NK-92 treated with Interleukin-12 subunit alpha and Interleukin-12 subunit beta, amount 100 ng/mL, for 24 hours (cell line): ENCODE results near the gene SLC8A2.

Experiments
- DNase-seq: peaks from one replicate; lab custom pipeline; 2025; lab: John Stamatoyannopoulos, UW

SLC8A2 gene

DNA sequence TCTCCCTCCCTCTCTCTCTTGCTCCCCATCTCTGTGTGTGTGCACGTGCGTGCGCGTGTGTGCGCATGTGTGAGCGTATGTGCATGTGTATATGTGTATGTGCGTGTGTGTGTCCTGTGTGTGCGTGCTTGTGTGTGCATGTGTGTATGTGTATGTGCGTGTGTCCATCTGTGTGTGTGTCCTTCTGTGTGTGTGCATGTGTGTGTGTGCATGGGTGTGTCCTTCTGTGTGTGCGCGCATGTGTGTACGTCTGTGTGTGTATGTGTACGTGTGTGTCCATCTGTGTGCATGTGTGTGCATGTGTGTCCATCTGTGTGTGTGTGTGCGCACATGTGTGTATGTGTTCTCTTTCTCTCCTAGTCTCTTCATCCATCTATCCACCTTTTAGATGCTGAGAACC, 12.2 kb downstream of the SLC8A2 start:
- no peak for DNase-seq

DNA sequence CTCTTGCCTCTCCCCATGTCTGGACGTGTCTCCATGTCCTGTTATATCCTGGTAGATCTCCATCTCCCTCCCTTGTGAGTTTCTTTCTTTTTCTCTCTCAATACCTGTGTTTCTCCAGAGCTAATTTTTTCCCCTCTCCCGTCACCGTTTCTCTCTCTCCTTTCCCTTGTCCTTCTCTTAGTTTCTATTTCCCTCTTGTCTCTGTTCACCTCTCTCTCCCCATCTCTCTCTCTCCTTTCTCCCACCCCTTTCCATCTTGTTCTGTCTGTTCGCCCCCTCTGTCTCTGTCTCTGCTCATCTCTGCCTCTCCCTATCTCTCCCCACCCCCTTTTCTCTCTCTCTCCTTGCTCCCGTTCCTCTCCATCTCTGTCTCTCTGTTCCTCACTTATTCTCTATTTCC, 13.0 kb downstream of the SLC8A2 start:
- DNase-seq, result no peak

DNA sequence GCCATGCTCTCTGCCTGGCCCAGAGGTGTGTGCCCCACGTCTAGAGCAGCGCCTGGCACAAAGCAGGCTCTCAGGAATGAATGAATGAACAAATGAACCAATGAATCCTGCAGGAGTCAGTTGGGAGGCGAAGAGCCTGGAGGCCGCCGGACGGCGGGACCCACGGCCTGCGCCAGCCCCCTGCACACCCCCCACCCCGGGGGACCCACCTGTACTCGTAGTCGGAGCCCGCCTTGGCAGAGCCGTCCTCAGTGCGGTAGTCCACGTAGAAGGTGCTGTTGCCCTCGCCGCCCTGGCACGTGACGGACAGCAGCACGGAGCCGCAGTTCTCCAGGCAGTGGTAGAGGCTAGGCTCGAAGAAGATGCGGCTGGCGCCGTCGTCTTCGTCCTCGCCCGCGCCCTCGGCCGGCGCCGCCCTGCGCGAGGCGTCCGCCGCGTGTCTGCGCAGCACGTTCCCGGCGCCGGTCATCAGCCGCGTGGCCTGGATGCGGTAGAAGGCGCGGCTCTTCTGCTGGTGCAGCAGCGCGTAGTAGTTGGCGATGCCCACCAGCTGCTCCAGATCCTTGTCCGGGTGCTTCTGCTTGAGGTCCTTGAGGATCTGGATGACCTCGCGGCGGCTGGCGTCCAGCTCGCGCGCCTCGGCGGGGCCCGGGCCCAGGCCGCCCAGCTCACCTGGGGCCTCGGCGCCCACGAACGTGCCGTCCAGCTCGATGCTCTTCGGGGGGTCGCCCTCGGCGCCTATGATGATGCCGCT, 14.8 kb downstream of the SLC8A2 start:
- DNase-seq, result no peak

DNA sequence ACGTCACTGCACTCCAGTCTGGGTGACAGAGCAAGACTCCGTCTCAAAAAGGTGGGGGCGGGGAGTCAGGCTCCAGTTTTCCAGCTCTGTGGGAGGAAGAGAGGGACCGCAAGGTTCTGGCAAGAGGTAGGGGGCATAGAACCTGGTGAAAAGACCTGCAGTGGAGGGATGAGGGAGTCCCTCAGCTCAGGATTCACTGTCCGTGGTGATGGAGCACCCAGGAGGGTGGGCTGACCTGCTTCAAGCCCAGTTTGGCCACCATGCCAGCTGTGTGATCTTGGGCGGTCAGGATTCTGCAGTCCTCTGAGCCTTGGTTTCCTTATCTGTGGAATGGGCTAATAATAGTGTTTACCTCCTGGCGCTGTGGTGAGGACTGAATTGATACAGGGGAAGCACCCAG, 21.2 kb downstream of the SLC8A2 start:
- DNase-seq, result no peak

DNA sequence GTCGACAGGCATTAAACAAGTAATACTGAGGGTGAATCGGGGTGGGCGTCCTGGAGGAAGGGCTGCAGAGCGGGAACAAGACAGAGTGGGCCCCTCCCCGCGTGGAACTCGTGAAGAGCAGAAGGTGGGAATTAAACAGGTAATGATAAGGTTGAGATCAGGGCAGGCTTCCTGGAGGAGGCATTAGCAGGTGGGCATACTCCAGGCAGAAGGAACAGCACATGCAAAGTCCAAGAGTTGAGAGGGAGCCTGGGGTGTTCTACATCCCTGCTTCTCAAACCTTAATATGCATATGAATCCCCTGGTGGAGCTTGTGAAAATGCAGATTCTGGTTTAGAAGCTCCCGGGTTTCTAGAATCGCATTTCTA, 23.3 kb downstream of the SLC8A2 start:
- DNase-seq, result no peak

DNA sequence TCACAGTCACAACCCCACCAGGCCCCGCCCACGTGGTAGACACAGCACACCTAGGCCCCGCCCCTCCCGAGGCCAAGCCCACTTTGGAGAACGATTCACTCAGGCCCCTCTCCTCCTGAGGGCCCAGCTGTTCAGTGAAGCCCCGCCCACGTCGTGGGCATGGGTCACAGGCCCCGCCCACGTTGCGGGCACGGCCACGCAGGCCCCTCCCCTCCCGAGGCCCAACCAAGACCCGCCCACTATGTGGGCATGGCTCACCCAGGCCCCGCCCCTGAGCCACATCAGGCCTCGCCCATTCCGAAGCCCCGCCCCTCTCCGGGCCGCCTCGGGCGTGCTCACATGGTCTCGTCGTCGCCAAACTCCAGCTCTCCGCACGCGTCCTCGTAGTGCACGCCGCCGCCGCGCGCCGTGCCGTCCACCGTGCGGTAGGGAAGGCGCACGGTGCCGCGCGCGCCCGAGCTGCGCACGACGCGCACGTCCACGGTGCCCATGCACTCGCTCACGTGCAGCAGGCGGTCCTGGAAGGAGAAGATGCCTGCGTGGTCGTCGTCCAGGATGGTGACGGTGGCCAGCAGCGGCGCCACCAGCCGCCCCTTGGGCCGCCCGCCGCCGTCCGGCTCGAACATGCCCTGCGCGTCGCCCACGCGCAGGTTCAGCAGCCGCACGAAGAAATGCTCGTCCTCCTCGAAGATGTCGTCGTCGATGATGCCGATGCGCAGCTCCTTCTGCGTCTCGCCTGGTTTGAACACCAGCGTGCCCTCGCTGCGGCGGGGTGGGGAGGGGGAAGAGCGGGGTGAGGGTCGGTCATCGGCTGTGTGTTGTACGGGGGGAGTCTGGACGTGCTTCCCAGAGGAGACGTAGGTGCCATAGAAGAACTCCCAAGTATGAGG, 24.0 kb downstream of the SLC8A2 start:
- DNase-seq, result no peak

DNA sequence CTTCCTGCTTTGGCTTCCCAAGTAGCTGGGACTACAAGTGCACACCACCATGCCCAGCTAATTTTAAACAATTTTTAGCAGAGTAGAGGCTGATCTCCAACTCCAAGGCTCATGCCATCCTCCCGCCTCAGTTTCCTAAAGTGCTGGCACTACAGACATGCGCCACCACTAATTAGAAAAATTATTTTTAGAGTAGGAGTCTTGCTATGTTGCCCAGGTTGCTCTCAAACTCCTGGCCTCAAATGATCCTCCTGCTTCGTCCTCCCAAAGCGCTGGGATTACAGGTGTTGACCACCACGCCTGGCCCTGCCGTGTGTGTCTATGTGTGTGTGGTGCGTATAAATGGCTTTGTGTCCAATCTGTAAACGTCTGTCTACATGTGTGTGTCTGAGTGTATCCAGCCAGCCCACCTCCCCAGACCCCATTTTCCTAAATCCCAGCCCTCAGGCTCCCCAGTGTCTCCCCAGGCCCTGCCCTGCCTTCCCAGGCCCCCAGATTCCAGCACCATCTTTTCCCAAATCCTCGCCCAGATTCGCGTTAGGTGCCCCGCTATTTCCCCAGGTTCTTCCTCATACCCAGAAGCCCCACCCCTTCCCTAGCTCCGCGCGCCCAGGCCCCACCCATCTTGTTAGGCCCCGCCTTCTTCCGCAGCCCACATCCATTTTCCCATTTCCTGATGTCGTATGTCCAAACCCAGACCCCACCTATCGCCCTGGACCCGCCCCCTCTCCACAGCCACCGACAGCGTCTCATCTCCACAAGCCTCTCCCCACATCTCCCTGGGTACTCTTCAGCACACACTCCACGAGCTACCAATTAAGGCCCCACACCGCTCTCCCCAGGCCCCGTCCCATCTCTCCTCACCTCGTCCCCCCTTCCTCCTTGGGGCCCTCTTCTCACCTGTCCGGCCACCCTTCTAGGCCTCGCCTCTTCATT, 24.9 kb downstream of the SLC8A2 start:
- no peak for DNase-seq

DNA sequence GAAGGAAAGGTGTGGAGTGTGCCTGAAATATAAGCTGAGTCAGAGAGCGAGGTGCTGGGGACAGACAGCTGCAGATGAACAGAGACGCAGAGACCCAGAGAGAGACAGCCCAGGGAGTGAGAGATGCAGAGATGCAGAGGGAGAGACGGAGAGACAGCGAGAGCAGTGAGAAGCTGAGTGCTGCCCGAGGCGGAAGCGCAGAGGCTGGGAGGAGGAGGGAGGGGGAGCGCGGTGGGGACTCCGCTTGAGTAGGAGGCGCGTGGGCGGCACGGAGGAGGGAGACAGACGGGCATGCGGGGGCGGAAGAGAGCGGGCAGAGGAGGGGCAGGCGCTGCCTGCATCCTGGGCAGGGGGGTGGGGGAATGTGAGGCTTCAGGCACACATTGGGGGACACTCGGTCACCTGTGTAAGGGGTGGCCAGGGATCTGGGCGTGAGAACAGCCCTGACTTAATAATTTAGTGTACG, 25.7 kb downstream of the SLC8A2 start:
- DNase-seq, result no peak

DNA sequence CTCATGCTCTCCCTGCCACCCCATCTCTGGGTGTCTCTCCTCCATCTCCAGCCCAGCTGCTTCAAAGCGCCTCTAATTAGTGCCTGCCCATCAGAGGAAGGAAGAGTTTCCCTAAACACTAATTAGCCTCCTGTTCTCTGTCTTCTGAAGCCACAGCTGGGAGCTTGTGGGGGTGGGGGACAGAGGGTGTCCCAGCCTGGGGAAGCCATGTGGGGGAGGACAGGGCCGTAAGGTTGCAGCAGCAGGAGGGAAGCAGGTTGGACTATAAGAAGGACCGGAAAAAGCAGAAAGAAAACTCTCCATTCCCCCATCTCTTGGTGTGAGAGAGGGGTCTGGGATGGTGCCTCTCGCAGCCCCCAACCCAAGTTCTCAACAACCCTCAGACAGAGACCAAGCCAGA, 26.2 kb downstream of the SLC8A2 start:
- DNase-seq, result no peak

DNA sequence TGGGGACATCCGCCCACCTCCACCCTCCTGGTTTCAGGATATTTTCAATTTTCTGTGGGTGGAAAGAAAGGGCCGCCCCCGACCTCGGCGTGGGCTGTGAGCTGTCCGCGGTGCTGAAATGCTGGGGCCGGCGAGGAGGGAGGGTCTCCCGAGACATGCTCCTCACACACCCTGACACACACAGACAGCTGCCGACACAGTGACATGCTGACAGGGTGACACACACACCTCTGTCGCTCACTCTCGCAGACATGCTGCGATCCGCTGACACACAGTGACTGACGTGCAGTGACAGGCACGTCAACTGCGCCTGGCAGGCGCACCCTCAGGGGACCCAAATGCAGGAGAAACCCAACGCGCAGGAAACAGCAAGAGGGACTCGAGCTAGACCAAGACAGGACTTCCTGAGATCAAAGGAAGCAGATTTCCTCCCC, 27.3 kb downstream of the SLC8A2 start:
- DNase-seq, result no peak

DNA sequence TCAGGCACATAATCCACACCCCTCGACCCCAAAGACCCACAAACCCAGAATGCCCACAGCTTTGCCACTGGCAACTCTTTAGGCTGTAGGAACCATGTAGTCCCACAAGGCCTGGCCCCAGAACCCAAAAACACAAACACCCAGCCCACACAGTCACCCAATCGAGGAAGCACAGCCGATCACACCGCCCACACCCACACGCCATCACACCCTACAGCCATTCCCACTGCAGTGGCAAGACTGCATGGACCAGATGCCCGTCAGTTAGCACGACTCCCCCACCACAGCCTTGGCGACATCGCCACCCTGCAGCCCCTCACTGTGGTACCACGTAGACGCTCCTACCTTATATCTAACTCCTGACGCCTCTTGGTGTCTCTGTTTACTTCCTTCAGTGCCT, 28.4 kb downstream of the SLC8A2 start:
- no peak for DNase-seq

DNA sequence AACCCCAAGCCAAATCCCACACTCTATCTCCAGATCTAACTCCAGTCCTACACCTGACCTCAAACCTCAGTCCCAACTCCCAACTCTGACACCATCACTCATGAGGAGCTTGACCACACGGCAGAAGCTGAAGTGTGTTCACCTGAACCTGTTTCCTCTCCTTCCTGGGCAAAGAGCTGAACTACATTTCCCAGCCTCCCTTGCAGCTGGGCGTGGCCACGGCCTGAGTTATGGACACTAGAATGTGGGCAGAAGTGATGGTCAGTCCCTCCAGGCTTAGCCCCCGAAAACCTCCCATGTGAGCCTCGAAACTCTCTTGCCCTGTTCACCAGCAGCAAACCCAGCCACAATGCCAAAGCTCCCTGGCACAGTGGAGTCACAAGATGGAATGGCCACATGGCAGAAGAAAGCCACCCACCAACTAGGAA, 32.9 kb downstream of the SLC8A2 start:
- DNase-seq, result no peak

DNA sequence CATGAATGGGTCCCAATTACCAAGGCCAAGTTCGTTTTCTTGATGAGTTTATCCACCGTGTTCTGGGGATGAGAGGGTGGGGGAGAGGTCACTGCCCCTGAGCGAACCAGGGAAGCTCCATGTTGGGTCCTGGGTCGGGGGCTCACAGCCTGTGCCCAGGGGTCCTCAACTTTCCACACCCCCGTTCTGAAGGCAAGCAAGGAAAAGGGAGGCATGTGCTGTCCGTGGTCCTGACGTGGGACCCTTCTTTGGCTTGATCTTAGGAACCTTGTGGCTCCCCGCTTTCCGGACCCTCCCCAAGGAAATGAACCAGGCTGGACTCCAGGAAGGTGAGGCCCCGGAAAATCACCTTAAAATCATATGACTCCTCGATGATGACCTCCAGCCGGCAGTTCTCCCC, 34.2 kb downstream of the SLC8A2 start:
- DNase-seq, result no peak

DNA sequence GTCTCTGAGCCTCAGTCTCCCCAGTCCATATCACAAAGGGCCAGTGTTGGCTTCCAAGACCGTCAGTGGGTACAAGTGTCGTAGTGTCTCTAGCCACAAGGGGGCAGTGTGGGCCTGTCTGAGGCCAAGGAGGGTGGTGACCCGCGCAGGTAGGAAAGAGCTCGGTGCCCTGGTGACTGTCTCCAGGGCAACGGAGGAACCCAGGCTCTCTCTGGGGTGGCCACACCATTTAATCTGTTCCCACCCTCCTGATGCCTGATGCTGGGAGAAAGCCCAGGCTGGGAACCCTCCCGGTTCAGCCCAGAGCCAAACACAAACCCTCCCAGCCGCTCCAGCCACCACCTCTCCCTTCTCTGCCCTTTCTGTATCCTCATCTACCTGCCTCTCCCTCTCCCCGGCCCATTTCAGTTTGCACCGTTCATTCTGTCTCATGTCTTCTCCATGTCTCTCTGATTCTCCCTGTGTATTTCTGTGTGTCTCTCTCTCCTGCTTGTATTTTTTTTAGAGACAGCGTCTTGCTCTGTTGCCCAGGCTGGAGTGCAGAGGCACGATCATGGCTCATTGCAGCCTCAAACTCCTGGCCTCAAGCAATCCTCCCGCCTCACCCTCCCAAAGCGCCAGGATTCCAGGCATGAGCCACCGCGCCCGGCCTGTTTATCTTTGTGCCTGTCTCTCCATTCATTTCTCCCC, 34.8 kb downstream of the SLC8A2 start:
- DNase-seq, result peak; percentile 50

DNA sequence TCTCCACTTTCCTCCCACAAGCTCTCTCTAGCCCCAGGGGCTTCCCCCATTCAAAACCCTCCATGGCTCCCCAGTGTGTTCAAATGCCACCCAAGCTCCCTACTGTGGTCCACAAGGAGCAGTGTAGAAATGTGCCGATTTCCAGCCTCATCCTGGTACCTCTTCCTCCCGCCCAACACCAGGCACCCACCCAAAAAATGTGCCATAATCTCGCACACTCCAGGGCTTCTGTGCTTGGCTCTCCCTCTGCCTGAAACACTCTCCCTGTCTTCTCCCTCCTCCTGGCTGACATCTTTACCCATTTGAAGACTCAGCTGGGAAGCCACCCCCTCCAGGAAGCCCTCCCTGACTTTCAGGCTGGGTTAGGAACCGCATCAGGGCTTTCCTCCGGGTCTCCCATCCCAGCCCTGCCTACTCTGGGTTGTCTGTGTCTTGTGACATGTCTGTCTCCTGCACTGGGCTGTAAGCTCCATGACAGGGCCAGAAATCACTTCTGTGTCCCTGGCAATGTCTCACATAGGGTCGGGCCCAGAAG, 35.7 kb downstream of the SLC8A2 start:
- DNase-seq, result no peak

DNA sequence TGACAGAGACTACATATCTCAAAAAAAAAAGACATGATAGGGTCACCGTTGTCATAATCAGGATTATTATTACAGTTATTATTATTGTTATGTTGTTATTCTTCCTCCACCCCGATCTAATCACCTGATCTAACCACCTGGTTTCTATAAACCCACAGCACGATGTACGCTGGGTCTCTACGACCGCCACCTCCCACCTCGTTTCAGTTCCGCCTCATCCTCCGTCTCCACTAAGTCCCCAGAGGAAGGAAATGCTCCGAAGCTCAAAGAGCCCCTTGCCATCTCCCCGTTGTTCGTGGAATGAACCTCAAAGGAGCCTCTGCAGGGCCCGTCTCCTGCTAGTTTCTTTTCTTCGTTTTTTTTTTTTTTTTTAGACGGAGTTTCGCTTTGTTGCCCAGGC, 36.5 kb downstream of the SLC8A2 start:
- DNase-seq, result no peak

DNA sequence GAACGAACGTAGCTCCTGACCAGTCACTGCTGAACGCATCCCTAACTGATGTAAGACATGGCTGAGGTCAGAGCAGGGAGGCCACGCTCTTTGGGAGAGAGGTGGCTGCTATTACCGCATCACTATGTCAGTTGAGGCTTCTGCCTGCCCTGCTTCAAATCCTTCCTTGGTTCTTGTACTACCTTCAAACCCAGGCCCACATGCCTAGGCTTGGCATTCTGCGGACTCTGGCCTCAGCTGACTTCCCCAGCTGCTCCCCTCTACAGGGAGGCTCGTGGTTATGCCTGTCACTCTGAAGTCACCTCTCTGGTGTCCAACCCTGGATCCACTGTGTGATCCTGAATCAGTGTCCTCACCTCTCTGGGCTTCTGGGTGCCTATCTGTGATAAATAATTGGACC, 37.6 kb downstream of the SLC8A2 start:
- no peak for DNase-seq

DNA sequence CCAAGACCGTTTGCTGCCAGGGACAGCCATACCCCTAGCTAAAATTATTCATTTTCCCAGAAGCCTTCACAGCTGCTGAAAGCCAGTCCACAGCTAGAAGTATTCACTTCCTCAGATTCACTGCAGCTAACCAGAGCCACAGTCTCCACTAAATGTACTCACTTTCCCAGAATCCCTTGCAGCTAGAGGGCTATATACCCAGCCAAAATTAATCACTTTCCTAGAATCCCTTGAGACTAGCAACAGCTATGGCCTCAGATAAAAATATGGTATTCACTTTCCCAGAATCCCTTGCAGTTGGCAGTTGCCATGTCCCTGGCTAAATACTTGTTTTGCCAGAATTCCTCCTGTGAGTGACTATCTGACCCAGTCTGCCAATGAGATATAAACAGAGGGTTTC, 38.6 kb downstream of the SLC8A2 start:
- no peak for DNase-seq

DNA sequence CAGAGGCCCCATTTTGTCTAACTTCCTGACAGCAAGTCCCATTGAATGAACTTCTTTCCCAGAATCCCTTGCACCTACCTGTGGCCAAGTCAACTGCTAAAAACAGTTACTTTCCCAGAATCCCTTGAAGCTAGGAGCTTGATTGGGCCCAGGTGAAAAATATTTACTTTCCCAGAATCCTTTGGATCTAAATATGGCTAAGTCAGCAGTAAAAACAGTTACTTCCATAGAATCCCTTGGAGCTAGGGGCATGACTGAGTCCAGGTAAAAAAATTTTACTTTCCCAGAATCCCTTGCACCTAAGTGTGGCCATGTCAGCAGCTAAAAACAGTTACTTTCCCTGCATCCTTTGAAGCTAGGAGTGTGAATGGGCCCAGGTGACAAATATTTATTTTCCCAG, 39.2 kb downstream of the SLC8A2 start:
- DNase-seq, result no peak

DNA sequence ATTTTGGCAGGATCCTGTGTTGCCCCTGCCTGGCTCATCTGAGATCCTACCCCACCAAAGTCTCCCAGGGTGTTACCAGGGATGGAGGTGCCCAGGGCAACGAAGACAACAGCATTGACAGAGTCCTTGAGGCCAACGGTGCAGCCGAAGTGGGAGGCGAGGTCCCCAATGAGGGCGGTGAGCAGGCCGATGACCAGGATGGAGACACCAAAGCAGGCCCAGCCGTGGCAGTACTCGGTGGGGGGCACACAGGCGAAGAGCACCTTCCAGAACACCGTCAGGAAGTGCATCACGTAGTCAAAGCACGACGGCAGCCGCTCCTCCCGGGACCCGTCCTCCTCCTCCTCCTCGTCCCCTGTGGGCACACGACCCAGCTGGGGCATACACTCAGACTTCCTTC, 39.6 kb downstream of the SLC8A2 start:
- no peak for DNase-seq

DNA sequence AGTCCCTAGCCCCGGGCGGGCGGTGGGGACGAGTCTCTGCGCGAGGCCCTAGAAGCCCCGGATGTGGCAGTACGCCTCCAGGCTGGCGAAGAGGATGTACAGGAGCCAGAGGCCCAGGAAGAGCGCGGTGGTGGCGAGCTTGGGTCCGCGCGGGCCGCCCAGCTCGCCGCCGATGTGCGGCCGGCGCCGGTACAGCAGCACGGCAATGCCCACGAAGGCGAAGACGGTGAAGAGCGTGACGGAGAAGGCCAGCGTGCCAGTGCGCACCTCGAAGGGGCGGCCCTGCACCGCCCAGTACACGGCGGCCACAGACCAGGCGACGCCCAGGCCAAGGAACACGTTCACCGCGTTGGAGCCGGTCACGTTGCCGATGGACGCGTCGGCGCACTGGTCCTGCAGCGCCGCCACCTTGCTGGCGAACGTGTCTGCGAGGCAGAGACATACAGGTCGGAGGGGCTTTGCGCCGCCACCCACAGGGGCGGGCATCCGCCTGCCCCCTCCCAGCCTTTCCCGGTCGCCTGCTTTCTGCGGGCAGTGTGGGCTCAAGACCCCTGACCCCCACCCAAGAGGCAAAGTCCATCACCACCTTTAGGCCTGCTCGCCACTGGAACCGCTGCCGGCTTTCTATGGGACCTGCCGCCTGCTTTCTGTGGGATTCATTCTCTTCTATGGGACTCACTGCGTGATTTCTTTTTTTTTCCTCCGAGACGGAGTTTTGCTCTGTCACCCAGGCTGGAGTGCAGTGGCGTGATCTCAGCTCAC, 41.5 kb downstream of the SLC8A2 start:
- DNase-seq, result no peak
